HG02981 (cell line): ENCODE measurements around the gene PIAS4.
"Not testable (repeated sequence)": the region's sequence is repeated elsewhere in the genome, so short reads cannot be mapped to it uniquely, and the experiment has no call there.

ENCODE experiments used
- ATAC-seq: cut with Tn5 transposase; IDR thresholded peaks from one replicate; pipeline ENCODE4 v1.9.1; 2021; ENCODE audit warnings: mild to moderate bottlenecking, moderate library complexity; ENCODE audit not compliant: unreplicated experiment

Gene PIAS4

DNA sequence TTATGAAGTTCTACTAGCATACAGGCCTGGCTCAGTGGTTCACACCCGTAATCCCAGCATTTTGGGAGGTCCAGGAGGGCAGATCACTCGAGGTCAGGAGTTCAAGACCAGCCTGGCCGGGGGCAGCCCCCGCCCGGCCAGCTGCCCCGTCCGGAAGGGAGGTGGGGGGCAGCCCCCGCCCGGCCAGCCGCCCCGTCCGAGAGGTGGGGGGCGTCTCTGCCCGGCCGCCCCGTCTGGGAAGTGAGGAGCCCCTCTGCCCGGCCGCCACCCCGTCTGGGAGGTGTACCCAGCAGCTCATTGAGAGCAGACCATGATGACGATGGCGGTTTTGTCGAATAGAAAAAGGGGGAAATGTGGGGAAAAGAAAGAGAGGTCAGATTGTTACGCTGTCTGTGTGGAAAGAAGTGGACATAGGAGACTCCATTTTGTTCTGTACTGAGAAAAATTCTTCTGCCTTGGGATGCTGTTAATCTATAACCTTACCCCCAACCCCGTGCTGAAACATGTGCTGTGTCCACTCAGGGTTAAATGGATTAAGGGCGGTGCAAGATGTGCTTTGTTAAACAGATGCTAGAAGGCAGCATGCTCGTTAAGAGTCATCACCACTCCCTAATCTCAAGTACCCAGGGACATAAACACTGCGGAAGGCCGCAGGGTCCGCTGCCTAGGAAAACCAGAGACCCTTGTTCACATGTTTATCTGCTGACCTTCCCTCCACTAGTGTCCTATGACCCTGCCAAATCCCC, 8.7 kb upstream of the PIAS4 start:
- ATAC-seq = not testable (repeated sequence)

DNA sequence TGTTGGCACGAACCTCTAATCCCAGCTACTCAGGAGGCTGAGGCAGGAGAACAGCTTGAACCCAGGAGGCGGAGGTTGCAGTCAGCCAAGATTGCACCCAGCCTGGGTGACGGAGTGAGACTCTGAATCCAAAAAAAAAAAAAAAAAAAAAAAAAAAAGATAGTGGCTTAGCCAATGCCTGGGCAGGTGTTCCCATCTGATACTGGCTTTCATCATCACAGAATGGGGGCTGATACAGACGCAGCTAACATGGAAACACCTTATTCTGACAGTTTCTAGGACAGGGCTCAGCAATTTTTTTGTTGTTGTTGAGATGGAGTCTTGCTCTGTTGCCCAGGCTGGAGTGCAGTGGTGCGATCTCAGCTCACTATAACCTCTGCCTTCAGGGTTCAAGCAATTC, 6.7 kb upstream of the PIAS4 start:
- ATAC-seq = not testable (repeated sequence)

DNA sequence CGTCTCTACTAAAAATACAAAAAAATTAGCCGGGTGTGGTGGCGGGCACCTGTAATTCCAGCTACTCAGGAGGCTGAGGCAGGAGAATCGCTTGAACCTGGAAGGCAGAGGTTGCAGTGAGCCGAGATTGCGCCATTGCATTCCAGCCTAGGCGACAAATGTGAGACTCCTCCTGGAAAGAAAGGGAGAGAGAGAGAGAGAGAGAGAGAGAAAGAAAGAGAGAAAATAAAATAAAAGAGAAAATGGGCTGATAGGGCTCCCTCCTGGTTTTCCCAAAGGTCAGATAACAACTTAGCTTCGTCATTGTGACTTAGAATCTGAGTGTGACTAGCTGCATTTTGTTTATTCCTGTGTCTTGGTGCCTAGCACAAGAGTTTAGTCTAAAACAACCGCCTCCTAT, 2.1 kb upstream of the PIAS4 start:
- not testable (repeated sequence) for ATAC-seq

DNA sequence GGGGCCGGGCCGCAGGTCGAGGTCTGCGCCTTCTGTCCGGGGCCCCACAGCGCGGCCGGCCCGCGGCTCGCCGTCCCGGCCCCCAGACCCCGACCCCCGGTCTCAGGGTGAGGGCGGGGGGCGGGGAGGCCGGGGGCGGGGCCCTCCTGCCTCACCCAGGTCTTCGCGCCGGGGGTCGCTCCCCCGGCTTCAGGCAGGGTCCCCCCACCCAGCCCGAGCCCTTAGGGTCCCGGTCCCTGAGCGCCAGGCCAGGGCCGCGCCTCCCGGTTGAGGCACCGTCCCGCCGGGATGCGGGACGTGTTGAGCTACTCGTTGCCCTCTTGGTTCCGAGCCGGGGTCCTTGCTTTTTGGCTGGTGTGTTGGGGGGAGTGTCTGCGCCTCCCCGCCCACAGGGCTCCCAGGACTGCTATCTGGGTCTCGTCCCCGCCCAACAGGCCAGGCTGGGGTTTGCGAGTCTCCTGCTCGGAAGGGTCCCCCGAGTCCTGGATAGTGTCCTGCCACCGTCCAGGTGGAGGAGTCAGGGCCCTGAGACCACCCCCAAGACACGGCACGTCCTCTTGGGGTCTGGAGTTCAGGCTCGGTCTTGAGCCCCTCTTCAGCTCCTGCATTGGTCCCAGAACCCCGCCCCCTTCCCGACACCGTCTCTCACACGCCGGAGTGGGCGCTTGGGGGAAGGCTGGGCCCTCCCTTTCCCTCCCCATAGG, 452 bp downstream of the PIAS4 start:
- ATAC-seq = no peak

DNA sequence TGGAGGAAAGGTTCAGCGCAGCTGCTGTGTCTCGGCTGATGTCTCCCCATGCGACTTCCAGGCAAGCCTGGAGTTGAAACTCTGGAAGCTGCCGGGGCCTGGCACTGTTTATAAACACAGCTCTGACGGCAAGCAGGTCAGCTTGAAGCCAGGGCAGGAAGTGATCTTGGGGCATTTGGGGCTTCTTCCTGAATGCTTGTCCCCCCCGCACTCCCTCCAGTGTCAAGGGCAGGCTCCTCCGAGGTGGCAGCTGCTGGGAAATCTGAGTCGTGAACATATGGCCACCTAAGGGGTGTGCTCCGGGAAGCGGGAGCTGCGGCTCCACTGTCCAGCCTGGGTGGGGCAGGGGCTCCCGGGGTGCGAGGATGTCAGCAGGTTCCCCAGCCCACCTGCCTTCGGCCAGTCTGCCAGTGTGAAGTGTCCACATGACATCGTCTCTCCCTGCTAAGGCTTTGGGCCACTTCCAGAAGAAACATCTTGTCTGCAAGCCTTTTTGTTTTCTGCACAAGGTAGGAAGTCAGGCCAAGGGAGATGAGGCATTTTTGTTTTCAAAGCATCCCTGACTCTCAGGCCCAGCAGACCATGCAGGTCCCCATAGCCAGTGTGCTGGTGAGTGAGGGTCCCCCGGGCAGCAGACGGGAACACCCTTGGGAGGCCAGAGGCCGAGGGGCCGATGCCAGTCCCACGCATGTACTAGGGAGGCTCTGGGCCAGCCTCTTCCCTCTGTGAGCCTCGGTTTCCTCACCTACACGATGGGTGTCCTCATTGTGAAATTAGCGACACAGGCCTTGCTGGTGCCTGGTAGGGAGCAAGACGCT, 2.7 kb downstream of the PIAS4 start:
- no peak for ATAC-seq

DNA sequence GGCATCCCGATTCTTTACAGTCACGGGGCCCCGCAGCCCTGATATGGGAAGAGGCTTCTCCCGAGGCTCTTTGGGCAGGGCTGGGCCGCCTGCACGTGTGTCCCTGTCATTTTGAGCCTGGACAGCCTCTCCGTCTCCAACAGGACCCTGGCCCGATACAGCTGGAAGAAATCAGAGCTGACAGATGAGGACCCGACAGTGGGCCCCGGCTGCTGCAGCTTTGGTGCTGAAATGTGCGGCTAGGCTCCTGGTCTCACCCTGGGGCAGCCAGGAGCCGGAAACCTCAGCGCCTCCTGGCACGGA, 3.2 kb downstream of the PIAS4 start:
- no peak for ATAC-seq

DNA sequence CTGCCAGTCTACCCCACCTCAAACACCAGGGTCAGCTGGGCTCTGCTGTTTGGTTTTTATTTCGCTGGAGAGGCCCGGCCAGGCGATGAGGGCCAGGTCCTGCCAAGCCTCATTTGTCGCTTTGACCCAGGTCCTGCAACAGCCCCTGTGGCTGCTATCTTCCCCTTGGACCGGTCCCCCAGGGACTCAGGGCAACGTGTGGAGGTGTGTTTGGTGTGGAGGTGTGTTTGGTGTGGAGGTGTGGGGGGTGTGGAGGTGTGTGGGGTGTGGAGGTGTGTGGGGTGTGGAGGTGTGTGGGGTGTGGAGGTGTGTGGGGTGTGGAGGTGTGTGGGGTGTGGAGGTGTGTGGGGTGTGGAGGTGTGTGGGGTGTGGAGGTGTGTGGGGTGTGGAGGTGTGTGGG, 3.9 kb downstream of the PIAS4 start:
- not testable (repeated sequence) for ATAC-seq

DNA sequence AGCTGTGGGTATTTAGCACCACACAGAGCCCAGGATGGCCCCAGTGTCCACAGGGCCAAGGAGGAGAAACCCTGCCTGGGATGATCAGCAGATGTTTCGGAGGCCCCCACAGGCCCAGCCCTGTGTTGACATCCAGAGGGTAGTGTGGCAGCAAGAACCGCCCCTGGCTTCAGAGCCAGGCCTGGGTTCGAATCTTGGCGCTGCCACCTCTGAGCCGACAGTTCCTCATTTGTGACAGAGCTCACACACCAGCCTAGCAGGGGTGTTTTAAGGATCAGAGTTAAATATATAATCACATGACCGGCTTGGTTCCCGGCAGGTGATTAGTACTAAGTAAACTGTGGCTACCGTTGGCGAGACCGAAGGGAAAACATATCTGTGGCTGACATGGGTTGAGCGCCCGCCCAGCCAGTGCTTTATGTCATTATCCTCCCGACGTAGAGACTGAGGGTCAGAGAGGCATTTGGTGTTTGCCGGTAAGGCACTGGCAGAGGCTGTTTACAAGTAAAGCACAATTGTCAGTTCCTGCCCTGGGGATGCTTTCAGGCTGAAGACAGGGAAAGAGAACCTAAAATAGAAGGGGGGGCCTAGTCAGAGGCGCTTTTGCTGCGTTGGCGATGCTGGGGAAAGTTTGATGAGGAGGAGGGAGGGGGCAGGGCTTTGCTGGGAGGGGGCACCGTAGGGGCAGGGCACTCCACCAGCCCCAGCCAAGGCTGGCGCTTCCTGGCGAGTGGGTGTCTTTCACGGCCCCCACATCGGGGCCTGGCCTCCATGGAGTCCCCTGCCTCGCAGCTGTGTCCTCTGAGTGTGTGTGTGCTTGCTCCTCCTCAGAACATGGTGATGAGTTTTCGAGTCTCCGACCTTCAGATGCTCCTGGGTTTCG, 4.8 kb downstream of the PIAS4 start:
- no peak for ATAC-seq

DNA sequence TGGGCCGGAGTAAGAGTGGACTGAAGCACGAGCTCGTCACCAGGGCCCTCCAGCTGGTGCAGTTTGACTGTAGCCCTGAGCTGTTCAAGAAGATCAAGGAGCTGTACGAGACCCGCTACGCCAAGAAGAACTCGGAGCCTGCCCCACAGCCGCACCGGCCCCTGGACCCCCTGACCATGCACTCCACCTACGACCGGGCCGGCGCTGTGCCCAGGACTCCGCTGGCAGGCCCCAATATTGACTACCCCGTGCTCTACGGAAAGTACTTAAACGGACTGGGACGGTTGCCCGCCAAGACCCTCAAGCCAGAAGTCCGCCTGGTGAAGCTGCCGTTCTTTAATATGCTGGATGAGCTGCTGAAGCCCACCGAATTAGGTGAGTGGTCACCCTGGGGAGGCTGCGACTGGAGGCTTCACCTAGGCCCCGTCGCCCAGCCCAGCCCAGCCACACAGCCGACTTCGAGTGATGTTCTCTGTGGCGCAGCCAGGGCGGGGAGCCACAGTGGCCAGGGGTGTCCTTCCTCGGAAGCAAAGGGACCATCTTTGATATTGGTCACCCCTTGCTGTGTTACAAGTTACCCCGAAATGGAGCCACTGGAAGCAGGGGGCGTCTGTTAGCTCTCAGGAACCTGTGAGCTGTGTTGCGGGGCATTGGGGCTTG, 5.6 kb downstream of the PIAS4 start:
- ATAC-seq = no peak

DNA sequence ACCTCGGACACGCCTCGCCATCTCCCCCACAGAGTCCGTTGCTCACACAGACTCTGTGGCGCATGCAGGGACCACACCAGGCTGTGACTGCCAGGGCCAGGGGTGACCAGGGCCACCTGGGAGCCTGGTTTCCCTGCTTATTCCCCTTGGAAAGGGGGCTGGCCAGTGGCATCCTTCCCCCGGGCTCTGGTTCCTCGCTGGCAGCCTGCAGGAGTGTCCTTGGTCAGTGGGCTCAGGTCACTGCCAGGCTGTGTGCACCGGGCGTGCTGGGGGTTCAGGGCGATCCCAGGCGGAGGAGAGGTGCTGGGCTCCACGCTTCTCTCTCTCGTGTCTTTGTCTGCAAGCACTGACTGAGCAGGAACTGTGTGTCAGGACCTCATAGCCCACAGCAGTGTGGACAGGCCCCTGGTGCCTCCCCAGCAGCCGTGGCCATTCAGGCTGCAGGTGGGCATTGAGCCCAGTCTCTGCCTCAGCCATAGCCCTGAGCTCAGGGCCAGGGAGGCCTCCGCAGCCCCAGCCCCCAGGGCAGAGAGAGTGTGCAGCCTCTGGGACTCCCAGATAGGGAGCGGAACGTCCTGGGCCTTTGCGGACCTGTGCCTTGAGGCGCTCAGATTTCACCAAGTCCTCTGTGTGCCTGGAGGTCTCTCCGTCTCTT, 6.5 kb downstream of the PIAS4 start:
- ATAC-seq = no peak

DNA sequence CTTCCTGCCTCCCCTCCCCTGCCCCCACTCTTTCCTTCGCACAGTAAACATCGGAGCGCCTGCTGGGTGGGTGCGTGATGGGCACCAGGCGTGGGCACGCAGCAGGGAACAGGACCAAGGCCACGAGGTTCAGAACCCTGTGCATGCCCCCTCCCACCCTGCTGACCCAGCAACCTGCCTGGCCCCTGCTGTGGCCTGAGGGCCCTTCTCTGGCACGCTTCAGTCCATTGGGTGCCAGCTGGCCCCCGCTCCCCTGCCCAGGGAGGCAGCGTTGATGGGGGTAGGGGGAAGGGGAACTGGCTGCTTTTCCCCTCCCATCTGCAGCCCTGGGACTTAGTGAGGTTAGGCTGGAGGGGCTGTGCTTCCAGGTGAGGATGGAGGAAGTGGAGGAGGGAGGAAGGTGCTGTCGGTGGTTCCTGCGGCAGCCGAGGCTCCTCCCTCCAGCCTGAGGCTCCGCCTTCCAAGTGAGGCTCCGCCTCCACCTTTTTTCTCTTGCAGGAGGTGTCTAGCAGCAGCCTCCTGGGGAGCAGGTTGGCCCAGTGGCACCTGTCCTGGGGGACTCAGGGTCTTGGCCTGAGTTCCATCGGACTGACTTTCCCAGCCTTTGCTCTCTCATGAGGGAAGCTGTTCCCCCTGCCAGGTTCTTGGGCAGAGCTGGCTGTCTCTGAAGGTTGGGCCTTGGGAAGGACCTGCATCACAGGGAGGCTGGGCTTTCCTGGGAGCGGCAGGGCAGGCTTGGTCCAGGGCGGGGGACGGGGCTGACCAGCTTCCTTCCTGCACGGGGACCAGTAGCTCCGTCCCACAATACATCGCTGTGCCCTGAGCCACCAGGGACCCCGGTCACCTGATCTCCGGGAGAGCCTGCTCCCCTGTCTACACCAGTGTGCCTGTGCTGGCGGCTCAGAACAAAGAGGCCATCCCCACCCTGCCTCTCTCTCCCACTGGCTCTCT, 7.3 kb downstream of the PIAS4 start:
- no peak for ATAC-seq

DNA sequence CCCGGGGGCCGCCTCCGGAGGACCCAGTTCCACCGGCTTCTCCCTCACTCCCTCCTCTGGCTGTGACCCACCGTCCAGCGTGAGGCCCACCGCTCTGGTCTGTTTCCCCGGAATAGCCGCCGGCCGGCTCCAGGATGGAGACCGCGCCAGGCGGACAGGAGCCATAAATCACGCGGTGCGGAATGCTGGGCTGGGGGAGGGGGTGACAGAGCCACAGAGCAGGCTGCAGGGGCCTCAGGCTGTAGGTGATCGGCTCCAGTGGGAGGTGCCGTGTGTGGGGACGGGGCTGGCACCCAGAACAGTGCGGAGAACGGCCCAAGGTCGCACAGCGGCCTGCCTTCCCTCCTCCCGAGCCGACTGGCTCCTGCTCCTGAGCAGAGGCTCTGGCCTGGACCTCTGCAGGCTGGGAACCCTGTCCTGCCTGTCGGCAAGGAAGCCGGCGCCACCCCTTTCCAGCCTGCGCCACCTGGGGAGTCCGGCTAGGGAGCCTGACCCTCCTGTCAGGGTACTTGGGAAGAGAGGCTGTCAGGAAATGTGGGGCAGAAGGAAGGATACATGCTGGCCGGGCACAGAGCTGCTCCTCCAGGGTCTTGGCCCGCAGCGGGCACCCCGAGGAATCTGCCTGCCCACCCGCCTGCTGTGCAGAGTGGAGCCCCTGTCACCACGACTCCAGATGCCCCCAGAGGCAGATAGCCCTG, 8.3 kb downstream of the PIAS4 start:
- no peak for ATAC-seq

DNA sequence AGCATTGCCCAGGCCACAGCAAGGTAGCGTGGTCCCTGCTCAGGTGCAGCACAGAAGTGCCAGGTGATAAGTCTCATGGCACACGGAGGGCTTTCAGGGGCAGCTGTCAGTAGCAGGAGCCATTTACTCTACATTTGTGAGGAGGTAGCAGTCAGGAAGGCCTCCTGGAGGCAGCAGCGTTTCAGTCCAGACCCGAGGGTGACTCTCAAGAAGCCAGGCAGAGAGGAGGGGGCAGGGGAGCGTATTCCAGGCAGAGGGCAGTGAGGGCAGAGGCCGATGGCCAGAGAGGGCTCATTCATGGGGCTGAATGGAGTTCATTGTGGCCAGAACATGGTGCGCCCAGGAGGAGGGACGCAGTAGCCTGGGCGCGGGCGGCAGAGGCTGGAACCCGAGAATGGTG, 8.9 kb downstream of the PIAS4 start:
- no peak for ATAC-seq

DNA sequence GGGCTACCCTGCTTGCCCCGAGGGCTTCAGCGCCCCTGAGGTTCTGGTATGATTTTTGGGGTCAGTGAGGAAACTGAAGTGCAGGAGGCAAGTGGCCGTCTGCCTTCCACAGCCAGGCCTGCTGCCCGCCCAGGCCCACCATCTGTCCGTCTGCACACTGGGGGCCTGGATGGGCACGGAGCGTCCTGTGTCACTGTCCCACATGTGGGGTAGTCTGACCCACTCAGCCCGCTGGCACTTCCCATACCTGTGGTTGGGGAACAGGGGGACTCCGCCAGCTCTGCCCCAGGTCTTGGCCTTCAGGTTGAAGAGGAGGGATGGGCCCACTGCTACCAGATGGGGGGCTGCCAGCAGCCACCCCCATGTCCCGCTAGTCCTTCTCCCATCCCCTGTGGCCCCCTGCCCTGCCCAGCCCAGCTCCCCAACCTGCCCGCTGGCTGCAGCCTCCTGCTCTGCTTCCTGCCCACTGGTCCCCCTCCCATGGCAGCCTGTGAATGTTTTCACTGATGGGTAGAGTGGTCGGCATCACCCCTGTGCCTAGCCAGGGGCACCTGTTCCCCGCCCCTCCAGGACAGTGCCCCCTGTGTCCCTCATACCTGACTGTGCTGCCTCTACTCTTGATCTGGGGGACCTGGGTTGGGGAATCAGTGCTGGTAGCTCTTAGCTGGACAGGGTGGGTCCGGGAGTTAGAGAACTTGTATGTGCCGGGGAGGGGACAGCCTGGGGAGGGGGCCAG, 9.5 kb downstream of the PIAS4 start:
- ATAC-seq = no peak

DNA sequence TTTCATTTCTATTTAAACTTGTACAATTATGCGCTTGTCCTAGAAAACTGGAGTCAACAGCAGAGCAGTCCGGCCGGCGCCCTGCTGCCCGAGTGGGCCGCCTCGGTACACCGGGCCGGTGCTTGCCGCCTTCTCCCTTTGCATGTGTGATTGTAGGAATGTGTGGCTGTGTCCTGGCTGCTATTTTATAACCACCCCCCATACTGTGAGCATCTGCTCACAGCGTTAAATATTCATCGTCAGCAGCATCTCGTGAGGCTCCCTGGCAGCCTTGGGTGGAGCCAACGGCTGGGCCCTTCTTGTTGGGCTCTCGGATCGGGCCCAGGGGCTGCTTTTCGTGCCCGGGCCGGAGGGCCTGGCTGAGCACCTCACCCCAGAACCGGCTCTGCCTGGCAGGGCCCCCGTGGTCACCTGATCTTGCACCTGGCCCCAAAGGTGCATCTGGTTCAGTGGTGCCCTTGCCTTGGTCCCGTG, 10.6 kb downstream of the PIAS4 start:
- ATAC-seq = no peak

DNA sequence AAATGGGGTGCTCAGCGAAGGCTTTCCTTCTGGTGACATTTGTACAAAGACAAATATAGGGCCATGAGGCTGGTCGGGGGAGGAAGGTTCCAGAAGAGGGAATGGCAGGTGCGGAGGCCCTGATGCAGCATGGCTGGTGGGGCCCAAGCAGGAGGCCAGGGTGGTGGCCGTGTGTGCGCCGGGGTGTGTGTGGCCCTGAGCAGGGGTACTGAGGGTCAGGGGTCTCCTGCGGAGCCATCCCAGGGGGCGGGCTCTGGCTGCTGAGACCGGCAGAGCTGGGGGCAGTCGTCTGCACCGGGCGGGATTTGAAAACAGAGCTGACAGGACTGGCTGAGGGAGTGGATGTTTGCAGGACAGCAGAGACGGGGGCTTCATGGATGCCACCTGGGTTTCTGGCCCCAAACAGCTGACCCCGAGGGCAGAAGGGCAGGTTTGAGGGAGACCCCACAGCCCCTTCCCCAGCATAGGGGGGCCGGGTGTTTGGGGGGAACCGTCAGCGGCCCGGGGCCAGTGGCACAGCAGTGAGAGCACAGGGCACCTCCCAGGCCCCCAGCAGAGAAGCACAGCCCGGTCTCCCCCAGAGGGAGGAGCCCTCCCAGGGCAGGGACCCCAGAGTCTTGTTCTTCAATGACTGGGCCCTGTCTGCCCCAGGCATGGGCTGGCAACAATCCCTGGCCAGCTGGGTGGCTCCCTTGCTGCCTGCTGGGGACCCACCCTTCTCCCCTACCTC, 11.4 kb downstream of the PIAS4 start:
- no peak for ATAC-seq

DNA sequence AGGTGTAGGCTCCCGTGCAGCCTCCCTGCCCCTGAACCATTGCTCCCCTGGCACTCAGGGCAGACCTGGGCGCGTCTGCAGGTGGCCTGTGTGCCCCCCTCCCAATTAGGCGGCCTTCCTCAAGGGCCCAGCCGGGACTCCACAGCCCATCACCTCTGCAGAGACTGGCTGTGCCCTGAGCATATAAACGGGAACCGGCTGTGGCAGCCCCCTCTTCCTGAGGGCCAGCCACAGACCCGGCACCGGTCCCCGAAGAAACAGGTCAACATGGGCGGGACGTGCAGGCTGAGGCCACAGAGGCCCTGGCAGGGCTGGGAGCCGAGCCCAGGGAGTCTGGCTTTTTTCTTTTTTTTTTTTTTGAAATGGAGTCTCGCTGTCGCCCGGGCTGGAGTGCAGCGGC, 12.0 kb downstream of the PIAS4 start:
- no peak for ATAC-seq
